ENCODE measurements around the gene MTMR2.

Gene MTMR2

DNA sequence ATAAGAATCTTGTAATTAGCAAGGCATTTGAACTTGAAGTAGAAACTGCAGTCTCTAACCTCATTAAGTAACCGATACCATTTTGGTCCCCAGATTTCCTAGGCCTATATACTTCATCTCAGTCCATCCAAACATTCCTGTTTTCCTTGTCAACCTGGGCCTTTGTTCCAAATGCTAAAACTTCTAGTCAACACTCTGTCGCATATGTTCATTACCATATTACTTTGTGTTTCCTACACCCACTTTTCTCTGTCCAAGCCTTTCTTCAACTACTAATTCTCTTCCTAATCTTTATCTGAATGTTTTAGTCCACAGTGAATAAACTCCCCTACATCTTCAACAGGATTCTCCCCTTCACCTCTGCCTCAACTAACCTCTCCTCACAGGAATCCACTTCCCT lies 31.4 kb downstream of the MTMR2 start:
- TF ChIP-seq CTCF (IDR thresholded peaks at IDR 0.05; ENCODE audit: low read depth, low read length): no peak
- H3K4me3 ChIP-seq (replicated peaks in 1 of 2; ENCODE audit: low read depth in 2 of 2, low read length in 2 of 2): no peak overlapping the region
- DNase-seq (ENCODE audit: low read depth in 2 of 2): no peak

DNA sequence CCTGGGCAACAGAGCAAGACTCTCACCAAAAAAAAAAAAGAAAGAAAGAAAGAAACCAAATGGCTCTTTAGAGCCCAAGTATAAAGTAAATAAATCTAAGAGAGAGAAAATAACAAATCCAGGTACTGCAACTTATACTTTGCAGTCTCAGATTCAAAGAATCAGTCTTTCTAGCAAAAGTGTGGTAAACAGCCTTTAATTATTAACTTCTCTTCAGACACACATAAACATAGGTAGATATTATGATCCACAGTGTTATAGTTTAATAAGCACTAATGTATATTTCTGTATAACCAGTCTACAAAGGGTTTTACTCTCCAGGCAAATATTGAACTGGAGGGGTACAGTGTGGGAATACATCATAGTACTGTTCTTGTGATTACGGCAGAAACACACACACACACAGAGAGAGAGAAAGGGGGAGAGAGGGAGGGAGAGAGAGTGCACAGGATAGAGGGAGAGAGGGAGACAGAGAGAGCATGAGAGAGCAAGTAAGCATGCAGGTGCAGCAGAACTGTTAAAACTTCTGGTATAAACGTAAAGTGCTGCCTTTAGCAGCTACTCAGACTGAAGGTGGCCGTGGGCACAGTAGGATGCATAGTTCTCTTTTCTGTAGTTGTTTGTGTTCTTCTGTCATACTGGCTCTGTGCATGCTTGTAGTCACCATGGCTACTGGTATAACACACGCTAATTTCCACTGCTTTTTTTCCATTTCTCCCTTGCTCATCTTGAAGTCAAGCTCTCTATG lies 32.3 kb downstream of the MTMR2 start:
- peak; percentile 12 to 38 for DNase-seq (ENCODE audit: low read depth in 2 of 2)
- no peak overlapping the region for H3K4me3 ChIP-seq (replicated peaks in 1 of 2; ENCODE audit: low read depth in 2 of 2, low read length in 2 of 2)
- TF ChIP-seq CTCF (IDR thresholded peaks at IDR 0.05; ENCODE audit: low read depth, low read length): no peak

GRCh38 chr11:95888852-95889251 lies 35.1 kb downstream of the MTMR2 start:
- no peak for TF ChIP-seq CTCF (IDR thresholded peaks at IDR 0.05; ENCODE audit: low read depth, low read length)
- no peak for DNase-seq (ENCODE audit: low read depth in 2 of 2)
- H3K4me3 ChIP-seq (replicated peaks in 1 of 2; ENCODE audit: low read depth in 2 of 2, low read length in 2 of 2): no peak overlapping the region

DNA sequence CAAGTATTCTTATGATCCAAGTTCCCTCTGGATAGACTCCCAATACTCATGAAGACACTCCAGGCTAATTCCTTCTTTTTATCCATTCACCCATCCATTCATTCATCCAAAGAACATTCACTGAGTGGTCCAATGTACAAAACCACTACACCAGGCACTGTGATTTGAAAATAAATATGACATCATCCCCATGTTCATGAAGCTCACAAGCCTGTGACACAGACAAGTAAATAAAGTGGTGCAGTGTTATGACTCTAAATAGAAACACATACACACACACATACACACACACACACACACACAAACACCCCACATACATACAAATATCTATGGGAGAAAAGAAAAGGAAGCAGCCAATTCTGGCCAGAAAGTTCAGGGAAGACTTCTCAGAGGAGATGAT lies 35.5 kb downstream of the MTMR2 start:
- no peak overlapping the region for H3K4me3 ChIP-seq (replicated peaks in 1 of 2; ENCODE audit: low read depth in 2 of 2, low read length in 2 of 2)
- no peak for TF ChIP-seq CTCF (IDR thresholded peaks at IDR 0.05; ENCODE audit: low read depth, low read length)
- no peak for DNase-seq (ENCODE audit: low read depth in 2 of 2)

GRCh38 chr11:95886462-95886861 lies 37.4 kb downstream of the MTMR2 start:
- no peak for DNase-seq (ENCODE audit: low read depth in 2 of 2)
- no peak overlapping the region for H3K4me3 ChIP-seq (replicated peaks in 1 of 2; ENCODE audit: low read depth in 2 of 2, low read length in 2 of 2)
- TF ChIP-seq CTCF (IDR thresholded peaks at IDR 0.05; ENCODE audit: low read depth, low read length): no peak

GRCh38 chr11:95884802-95885201 lies 39.1 kb downstream of the MTMR2 start:
- TF ChIP-seq CTCF (IDR thresholded peaks at IDR 0.05; ENCODE audit: low read depth, low read length): no peak
- no peak for DNase-seq (ENCODE audit: low read depth in 2 of 2)
- H3K4me3 ChIP-seq (replicated peaks in 1 of 2; ENCODE audit: low read depth in 2 of 2, low read length in 2 of 2): no peak overlapping the region

- TF ChIP-seq CTCF (IDR thresholded peaks at IDR 0.05; ENCODE audit: low read depth, low read length): no peak
- DNase-seq (ENCODE audit: low read depth in 2 of 2): peak; percentile 45 to 67
- no peak overlapping the region for H3K4me3 ChIP-seq (replicated peaks in 1 of 2; ENCODE audit: low read depth in 2 of 2, low read length in 2 of 2)
Measured at GRCh38 chr11:95884376-95884775, 39.5 kb downstream of the MTMR2 start.
